Measurements from ENCODE around the gene SLC29A3. TPM values are rescaled to one million over a fixed set of nuclear protein-coding genes. Genes with fewer than 3 reads are reported as not detected.

Gene SLC29A3
- total and polyA plus RNA-seq, 2 experiments from 2014 or later: 10.3 to 12.3 TPM

- H3K79me2 ChIP-seq (replicated peaks; ENCODE audit: insufficient read depth): 0 out of 2 replicates have a peak, but pooled peaks cover 4% of the 10 kb centered on the region
- no peaks in the 10 kb centered on the region for H4K20me1 ChIP-seq (replicated peaks; ENCODE audit: insufficient read depth)
- no peak overlapping the region for H2AFZ ChIP-seq
- peaks cover 4% of the 10 kb centered on the region; the same call in 1 of the 2 replicates for H3K36me3 ChIP-seq (ENCODE audit: insufficient read depth)
- ATAC-seq (no peak), DNase-seq (ENCODE audit: low spot score) (no peak)
- H3K27ac ChIP-seq (ENCODE audit: low read depth): no peak overlapping the region
- H3K4me3 Mint-ChIP-seq: no peak overlapping the region
- no peak overlapping the region for H3K4me3 ChIP-seq
- no peak overlapping the region; the same call in 1 of the 2 replicates for H3K27ac Mint-ChIP-seq
- H3K27me3 ChIP-seq (ENCODE audit: insufficient read depth): no peaks in the 10 kb centered on the region
- peaks cover 34% of the 10 kb centered on the region for H3K4me1 Mint-ChIP-seq
- H3K9me3 Mint-ChIP-seq: no peaks in the 10 kb centered on the region
- H3K27me3 Mint-ChIP-seq (ENCODE audit: insufficient read depth, low read depth, poor library complexity): peaks cover 14% of the 10 kb centered on the region
- H3K4me1 ChIP-seq (ENCODE audit: insufficient read depth): peaks cover 15% of the 10 kb centered on the region; the same call in 1 of the 2 replicates
- H3K9me2 ChIP-seq (ENCODE audit: insufficient read depth): no peaks in the 10 kb centered on the region
- peaks cover 31% of the 10 kb centered on the region for H3K36me3 Mint-ChIP-seq (ENCODE audit: low read depth)
- no peaks in the 10 kb centered on the region for H3F3A ChIP-seq (replicated peaks; ENCODE audit: low read depth)
- no peak overlapping the region for H3K4me2 ChIP-seq
- TF ChIP-seq NANOG (IDR thresholded peaks at IDR 0.05; ENCODE audit: borderline replicate concordance): no peak
- no peak for TF ChIP-seq CREB1 (CRISPR knock-in tag; IDR thresholded peaks at IDR 0.05; ENCODE audit: low read depth)
- no peak for TF ChIP-seq ZNF331 (CRISPR knock-in tag; IDR thresholded peaks at IDR 0.05; ENCODE audit: low read depth)
- TF ChIP-seq, protein P1, sequence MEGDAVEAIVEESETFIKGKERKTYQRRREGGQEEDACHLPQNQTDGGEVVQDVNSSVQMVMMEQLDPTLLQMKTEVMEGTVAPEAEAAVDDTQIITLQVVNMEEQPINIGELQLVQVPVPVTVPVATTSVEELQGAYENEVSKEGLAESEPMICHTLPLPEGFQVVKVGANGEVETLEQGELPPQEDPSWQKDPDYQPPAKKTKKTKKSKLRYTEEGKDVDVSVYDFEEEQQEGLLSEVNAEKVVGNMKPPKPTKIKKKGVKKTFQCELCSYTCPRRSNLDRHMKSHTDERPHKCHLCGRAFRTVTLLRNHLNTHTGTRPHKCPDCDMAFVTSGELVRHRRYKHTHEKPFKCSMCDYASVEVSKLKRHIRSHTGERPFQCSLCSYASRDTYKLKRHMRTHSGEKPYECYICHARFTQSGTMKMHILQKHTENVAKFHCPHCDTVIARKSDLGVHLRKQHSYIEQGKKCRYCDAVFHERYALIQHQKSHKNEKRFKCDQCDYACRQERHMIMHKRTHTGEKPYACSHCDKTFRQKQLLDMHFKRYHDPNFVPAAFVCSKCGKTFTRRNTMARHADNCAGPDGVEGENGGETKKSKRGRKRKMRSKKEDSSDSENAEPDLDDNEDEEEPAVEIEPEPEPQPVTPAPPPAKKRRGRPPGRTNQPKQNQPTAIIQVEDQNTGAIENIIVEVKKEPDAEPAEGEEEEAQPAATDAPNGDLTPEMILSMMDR (conservative IDR thresholded peaks at IDR 0.05; ENCODE audit: low read depth in 2 of 2): no peak
- no peak for TF ChIP-seq JUNB (IDR thresholded peaks at IDR 0.05; ENCODE audit: unreplicated experiment)
- no peak for TF ChIP-seq ZNF114 (CRISPR knock-in tag; IDR thresholded peaks at IDR 0.05)
- TF ChIP-seq, protein P2, sequence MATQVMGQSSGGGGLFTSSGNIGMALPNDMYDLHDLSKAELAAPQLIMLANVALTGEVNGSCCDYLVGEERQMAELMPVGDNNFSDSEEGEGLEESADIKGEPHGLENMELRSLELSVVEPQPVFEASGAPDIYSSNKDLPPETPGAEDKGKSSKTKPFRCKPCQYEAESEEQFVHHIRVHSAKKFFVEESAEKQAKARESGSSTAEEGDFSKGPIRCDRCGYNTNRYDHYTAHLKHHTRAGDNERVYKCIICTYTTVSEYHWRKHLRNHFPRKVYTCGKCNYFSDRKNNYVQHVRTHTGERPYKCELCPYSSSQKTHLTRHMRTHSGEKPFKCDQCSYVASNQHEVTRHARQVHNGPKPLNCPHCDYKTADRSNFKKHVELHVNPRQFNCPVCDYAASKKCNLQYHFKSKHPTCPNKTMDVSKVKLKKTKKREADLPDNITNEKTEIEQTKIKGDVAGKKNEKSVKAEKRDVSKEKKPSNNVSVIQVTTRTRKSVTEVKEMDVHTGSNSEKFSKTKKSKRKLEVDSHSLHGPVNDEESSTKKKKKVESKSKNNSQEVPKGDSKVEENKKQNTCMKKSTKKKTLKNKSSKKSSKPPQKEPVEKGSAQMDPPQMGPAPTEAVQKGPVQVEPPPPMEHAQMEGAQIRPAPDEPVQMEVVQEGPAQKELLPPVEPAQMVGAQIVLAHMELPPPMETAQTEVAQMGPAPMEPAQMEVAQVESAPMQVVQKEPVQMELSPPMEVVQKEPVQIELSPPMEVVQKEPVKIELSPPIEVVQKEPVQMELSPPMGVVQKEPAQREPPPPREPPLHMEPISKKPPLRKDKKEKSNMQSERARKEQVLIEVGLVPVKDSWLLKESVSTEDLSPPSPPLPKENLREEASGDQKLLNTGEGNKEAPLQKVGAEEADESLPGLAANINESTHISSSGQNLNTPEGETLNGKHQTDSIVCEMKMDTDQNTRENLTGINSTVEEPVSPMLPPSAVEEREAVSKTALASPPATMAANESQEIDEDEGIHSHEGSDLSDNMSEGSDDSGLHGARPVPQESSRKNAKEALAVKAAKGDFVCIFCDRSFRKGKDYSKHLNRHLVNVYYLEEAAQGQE (IDR thresholded peaks at IDR 0.05; ENCODE audit: unreplicated experiment): no peak
- no peak for TF ChIP-seq STAT1 (IDR thresholded peaks at IDR 0.05; ENCODE audit: unreplicated experiment)
- TF ChIP-seq, protein P3, sequence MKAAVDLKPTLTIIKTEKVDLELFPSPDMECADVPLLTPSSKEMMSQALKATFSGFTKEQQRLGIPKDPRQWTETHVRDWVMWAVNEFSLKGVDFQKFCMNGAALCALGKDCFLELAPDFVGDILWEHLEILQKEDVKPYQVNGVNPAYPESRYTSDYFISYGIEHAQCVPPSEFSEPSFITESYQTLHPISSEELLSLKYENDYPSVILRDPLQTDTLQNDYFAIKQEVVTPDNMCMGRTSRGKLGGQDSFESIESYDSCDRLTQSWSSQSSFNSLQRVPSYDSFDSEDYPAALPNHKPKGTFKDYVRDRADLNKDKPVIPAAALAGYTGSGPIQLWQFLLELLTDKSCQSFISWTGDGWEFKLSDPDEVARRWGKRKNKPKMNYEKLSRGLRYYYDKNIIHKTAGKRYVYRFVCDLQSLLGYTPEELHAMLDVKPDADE (IDR thresholded peaks at IDR 0.05): no peak
- no peak for TF ChIP-seq POLR2AphosphoS5 (IDR thresholded peaks at IDR 0.05; ENCODE audit: low read depth)
Measured at GRCh38 chr10:71281646-71282322, 37.3 kb upstream of the SLC29A3 start.

Data from GM23338 (cell line).